GM21717 (cell line): ENCODE measurements around the gene RFXAP.
A peak's percentile ranks its signal among the peaks of the same experiment; 100 is the strongest.
"Not testable (repeated sequence)": the region's sequence is repeated elsewhere in the genome, so short reads cannot be mapped to it uniquely, and the experiment has no call there.

Source experiments
- ATAC-seq: cut with Tn5 transposase; IDR thresholded peaks from one replicate; pipeline ENCODE4 v1.9.1; 2021; ENCODE audit warnings: mild to moderate bottlenecking, moderate library complexity; ENCODE audit not compliant: unreplicated experiment

RFXAP gene, protein sequence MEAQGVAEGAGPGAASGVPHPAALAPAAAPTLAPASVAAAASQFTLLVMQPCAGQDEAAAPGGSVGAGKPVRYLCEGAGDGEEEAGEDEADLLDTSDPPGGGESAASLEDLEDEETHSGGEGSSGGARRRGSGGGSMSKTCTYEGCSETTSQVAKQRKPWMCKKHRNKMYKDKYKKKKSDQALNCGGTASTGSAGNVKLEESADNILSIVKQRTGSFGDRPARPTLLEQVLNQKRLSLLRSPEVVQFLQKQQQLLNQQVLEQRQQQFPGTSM

DNA sequence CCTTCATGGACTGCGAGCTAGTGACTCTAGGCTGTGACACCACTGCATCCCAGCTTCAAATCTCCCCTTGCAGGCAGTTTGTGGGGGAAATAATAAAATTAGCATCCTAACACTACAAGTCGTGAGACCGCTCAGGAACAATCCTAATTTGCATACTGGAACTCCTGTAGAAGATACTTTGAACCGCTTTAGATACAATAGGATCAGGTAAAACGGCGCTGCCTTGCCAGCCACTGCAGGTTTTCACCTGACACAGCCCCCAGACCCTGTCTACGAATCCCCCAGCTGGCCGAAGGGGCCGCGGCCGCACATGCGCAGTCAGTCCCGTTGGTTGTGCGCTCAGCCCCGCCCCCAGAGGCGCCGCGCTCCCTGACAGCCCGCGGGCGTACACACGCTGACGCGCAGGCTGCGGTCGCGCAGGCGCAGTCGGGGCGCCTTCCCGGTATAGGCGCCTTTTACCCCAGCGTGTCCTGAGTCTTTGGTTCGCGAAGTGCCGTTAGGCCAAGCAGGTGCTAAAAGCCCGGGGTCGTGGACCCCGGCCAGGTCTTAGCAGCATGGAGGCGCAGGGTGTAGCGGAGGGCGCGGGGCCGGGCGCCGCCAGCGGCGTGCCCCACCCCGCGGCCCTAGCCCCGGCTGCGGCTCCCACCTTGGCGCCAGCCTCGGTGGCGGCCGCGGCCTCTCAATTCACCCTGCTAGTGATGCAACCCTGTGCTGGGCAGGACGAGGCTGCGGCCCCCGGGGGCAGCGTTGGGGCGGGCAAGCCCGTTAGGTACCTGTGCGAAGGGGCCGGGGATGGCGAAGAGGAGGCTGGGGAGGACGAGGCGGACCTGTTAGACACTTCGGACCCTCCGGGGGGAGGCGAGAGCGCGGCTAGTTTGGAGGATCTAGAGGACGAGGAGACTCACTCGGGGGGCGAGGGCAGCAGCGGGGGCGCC, at the start of gene RFXAP:
Gene RFXAP, plus strand, starts transcription at position 419 of the 935 bp plus-strand sequence. Its CDS starts 136 bp downstream, at position 555.
- ATAC-seq = peak; percentile 82

DNA sequence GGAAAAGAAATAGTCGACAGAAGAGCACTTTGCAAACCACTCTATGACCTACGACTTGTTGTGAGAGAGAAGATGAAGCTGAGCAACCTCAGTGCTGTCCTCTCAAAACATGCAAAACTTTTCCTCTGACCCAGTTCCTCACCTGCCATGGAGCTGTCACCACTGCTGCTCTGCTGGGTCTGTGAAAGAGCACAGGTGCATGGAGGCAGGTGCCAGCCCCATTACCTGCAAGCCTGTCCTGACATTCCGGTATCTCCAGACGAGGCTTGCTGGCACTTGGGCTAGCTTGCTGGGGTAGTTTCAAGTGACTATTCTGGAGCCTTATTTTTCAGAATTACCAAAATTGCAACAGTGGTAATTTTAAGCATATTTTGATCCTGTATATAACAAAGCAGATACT, 49.5 kb upstream of the RFXAP start:
- no peak for ATAC-seq

DNA sequence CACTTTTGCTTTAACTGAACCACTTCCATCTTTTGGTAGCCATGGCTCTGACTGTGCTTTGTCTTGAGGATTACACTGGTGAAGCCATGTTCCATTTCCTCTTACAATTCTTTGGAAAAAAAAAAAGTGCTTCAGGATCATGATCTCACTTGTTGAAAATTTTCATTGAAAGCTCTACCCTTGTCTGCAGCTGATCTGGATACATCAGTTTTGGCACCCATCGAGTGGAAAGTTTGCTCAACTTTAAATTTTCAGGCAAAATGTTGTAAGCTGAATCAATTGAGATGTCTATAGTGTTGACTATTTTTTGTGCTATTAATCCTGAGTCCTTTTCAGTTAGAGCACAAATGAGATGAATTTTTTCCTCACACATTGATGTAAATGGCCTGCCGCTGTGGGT, 48.3 kb upstream of the RFXAP start:
- no peak for ATAC-seq

DNA sequence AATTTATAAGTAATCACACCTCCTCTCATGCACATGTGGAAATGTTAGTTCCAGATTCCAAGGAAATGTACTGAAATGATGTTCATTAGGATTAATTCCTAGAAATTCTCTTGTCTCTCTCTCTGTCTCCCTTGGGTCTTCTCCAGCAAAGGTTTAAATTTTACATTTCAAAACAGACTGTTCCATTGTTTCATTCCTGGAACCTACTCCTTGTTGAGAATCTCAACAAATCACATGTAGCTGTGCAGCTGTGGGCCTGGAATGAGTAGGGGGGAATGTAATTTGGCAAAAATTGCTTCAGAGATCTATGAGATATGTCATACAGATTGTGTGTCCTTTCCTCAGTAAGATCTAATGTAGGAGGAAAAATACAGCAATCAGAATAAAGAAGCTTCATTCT, 46.2 kb upstream of the RFXAP start:
- ATAC-seq = no peak

DNA sequence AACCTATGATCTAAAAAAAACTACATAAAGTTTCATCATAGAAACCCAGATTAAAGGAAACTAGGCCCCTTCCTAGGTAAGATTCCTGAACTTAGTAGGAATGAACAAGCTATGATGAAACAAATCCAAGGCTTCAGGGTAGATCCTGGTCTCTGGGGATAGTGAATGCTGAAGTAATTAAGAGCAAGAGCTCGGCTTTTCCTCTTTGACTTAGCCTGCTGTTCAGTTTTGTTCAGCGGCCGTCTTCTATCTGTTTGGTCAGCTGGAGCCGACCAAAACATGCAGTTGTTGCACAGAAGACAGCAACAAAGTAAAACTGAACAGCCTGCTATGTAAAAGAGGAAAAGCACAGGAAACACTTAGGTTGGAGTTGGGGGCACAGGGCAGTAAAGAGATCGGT, 44.1 kb upstream of the RFXAP start:
- ATAC-seq = no peak

DNA sequence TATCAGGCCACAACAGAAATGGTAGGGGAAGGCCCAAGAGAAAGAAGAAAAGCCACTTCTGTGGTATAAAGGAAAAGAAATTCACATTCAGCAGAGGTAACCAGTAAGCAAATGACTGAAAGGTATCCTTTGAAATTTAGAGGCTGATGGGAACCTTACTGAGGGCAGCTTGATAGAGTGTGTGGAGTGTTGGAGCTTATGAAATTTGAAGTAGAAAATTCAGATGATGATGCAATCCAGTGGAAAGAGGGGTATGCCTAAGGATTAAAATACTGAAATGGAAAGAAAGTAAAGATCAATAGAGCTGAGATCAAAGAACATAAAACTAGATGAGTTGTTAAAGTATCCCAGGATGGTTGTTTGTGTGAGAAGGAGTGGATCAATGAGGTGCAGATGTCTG, 42.8 kb upstream of the RFXAP start:
- ATAC-seq = no peak

DNA sequence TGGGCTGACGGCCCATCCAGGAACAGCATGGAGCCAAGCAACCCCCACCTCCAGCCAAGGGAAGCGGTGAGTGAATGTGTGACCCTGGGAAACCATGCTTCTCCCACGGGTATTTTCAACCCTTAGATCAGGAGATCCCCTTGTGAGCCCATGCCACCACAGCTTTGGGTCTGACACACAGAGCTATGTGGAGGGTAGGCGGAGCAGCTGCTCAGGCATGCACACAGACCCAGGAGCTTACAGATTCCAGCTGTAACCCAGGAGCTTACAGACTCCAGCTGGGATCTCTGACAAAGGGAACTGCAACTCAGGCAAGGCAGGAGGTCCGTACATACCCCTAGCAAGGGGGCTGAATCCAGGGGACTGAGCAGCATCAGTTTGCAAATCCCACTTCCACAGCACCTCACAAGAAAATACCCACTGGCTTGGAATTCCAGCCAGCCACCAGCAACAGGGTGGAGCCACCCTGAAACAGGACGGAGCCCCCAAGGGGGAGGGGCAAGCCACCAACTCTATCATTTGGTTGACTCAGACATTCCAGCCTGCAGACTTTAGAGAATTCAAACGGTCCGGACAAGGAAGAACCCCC, 40.8 kb upstream of the RFXAP start:
- no peak for ATAC-seq

DNA sequence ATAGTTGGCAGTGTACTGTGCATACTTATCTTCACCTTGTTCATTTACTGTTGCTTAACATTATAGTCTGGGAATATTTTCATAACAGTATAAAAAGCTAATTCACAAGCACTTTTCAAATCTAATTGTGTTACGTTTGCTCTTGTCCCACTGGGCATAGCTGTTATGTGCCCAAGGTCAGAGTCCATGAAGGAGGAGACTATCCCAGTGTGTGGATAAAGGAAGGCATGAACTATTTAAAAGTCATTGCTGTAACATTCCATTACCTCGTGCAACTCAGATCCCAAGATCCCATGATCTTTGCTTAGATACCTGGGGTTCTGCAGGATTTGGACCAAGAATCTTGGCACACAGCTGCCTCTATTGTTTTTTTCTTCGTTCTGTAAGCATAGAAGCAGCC, 35.1 kb upstream of the RFXAP start:
- no peak for ATAC-seq

DNA sequence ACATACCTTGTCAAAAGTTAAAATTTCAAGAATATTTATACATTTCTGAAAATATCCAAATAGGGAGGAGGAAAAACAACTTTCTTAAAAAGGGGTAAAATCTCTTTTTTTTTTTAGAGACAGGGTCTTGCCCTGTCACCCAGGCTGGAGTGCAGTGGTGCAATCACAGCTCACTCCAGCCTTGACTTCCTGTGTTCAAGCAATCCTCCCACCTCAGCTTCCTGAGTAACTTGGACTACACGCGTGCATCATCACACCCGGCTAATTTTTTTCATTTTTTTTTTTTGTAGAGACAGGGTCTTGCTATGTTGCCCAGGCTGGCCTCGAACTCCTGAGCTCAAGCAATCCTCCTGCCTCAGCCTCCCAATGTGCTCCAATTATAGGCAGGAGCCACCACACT, 32.8 kb upstream of the RFXAP start:
- ATAC-seq = not testable (repeated sequence)

DNA sequence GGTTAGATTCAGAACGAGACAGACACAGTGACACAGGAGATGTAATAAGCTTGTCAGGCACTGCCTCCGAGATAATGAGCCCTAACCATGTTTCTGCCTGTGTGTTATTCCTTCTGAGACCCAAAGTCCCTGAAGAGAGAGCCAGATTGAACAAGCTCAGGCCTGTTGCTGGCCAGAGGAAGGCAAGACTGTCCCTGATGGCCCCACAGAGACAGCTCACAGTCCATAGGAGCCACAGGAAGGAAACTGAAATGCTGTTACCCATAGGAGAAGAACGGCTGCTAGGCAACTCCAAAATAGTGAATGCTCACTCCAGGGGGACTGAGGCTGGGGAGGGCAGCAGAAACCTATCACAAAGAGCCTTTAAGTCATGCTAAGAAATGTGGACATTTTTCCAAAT, 31.8 kb upstream of the RFXAP start:
- ATAC-seq = no peak

DNA sequence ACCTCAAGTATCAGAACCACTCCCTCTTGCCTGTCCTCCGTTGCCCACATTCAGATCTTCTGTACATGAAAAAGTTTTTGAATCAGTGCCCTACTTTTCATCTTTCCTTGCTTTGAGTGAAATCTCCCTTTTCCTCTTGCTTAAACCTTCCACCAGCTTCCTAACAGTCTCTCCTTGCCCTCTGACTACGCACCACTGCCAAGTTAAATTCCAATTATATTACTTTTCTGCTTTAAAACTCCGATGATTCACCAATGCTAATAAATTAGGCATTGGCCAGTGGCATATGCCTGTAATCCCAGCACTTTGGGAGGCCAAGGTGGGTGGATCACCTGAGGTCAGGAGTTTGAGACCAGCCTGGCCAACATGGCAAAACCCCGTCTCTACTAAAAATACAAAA, 30.7 kb upstream of the RFXAP start:
- ATAC-seq = no peak

DNA sequence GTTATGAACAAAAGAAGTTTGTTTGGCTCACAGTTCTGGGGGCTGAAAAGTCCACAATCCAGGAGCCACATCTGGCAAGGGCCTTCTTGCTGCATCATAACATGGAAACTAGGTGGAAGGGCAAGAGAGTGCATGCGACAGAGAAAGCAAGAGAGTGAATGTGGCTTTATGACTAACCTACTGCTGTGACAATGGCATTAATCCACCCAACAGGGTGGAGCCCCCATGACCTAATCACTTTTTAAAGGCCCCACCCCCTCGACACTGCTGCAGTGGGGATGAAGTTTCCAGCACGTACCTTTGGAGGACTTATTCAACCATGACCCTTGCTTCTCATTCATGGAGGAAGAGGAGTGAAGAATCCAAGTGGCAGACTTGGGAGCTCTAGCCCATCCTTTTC, 30.0 kb upstream of the RFXAP start:
- ATAC-seq = no peak

DNA sequence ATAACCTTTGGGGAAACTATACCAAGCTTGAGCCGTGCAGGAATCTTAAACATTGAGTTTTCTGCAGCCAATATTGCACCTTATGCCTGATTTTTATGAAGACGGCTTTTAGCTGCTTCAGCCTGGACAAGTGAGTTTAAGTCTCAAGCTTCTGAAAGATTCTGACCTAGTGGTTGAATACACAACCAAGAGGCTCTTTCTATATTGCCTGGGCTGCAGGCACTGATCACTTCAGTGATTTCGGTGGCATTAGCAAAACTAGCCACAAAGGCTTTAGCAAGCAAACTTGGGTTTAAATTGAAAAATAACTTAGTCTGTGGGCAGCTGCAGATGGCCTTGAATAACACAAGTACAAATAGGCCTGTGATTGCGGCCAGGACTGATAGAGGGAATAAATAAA, 29.3 kb upstream of the RFXAP start:
- no peak for ATAC-seq

DNA sequence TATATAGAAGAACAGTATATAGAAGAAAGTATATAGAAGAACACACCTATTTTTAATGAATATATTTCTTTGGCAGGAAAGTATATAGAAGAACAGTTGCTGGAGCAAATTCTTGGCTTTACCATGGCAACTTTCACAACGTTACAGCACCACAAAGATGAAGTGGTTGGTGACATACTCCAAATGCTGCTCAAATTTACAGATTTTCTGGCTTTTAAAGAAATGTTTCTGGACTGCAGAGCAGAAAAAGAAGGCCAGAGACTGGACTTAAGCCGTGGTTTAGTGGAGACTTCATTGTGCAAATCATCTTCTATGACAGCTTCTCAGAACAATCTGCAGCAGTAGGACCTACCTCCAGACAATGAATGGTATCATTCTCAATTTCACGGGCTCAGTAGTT, 24.3 kb upstream of the RFXAP start:
- no peak for ATAC-seq

DNA sequence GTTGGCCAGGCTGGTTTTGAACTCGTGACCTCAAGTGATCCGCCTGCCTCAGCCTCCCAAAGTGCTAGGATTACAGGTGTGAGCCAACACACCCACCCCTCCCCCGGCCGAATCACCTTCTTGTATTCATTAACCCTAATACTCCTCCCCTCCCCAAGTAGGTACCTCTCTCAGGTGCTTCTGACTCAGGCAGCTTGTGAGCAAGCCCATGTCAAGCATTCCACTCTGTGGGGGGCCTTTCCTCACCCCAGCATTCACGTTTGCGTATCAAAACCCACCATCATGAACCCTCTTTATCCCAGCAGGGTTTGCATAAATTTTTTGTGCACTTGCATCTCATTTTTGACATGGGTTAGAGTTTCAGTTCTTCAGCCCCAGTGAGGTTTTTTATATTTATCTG, 23.6 kb upstream of the RFXAP start:
- no peak for ATAC-seq

DNA sequence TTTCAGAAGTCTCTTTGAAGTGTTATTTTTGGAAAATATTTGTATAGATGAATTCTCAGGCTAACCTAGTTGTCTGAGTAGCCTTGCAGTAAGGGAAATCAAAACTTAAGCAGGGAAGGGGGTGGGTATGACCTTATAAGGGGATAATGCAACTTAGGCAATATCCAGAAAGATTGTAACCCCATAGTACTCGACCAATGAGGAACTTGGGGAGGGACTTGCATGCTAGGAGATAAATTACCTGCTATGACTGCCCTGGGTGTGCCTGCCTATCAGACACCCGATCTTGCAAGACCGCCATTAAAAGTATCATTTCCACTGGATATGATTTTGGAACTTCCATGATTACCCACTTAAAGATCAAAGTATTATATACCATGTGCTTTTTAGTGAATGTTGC, 23.0 kb upstream of the RFXAP start:
- ATAC-seq = no peak

DNA sequence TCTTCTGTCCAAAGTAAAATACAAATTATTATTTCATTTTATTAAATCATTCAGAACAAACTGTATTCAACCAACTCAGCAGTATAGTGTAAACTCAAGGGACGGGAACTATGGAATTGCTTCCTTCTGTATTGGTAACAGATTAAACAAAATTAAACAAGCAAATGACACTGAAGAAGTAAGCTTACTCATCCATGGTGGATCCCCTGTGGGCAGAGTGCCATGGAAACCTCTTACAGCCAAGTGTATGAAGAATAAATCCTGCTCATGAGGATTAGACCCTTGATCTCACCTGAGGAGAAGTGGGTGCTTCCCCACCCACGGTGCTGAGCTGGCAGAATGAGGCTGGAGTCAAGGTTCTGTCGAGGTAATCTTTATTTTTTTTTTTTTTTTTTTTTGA, 18.0 kb upstream of the RFXAP start:
- ATAC-seq = no peak

DNA sequence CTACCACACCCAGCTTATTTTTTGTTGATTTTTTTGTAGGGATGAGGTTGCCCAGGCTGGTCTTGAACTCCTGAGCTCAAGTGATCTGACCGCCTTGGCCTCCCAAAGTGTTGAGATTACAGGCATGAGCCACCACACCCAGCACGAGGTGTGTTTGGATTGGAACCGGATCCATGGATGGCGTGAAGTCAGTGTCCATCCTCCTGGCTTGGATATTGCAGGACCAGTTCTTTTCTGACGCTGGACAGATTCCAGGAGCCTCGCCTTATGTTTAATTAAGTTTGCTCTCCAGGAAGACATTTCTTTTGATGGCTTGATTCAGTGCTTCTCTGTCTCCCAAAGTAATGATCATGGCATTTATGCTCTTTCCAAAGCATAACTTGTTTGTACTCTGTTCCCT, 14.4 kb upstream of the RFXAP start:
- no peak for ATAC-seq

DNA sequence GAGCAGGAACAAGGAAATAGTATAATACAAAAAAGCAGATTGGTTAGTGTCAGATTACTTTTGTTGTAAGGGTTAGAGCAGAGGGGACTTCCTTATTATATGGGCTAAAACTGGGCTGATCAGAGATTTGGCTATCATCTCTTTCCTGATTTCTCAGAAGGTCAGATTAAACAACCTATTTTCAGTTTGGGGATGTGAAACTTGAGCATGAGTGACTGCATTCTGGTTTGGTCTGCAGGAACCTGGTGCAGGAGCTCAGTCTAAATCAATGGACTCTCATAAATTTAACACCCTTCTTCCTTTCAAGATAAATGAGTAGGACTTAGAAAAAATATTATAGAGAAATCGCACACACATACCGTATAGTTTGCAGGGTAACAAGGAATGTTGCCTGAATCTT, 12.9 kb upstream of the RFXAP start:
- ATAC-seq = no peak

DNA sequence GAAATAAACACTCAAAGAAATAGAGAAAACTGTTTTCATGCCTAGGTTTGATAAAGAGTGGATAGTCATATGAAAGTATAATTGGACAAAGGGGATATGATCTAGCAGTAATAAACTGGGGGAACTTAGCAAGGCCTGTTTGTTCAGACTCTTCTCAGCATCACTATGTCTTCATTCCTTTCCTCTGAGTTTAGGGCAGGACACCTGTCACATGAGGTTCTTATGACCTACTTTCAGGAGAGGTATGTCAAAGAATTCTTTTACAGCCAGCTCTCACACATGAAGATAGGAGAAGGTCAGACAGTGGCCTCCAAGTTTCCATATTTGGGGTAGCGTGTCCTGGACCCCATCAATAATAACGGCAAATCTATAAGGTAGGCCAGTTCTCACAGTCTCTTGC, 11.4 kb upstream of the RFXAP start:
- ATAC-seq = no peak

DNA sequence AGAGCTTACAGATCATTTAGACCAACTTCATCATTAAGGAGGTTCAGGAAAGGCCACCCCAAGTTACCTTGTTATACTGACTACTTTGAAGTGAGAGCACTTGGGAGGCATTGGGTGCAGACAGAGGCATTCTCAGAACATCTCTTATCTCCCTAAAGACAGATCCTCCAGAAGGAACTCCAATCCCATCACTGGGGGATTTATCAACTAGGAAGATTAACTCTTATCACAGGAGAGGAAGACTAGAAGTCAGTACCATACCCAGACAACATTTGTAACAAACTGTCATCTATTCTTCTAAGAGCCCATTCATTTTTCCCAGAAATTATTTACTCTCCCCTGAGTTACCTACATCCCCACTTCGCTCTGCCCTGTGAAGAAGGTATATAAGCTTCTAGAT, 5.8 kb upstream of the RFXAP start:
- ATAC-seq = no peak

DNA sequence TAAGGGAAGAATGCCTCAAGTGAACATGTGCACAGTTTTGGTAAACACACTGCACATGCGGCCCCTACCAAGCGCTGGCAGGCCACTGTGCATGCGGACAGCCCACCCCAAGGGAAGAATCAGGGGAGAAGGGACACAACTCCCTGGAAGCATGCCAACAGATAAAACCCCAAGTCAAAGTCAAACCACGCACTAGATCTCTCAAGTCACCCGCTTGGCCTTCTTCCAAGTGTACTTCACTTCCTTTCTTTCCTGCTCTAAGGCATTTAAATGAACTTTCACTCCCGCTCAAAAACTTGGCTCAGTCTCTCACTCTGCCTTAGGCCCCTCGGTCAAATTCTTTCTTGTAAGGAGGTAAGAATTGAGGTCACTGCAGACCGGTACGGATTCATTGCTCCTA, 4.6 kb upstream of the RFXAP start:
- ATAC-seq = no peak
